ENCODE measurements around the gene GFRA1.

Gene GFRA1

GRCh38 chr10:116017405-116017804 lies 255.6 kb downstream of the GFRA1 start:
- TF ChIP-seq ZNF239 (tag by site-specific recombination; IDR thresholded peaks at IDR 0.05) (no peak), ZNF140 (tag by site-specific recombination; IDR thresholded peaks at IDR 0.05) (no peak), ZNF18 (tag by site-specific recombination; IDR thresholded peaks at IDR 0.05) (no peak), ZNF623 (tag by site-specific recombination; IDR thresholded peaks at IDR 0.05) (no peak), ZBTB8A (tag by site-specific recombination; IDR thresholded peaks at IDR 0.05) (no peak), ZNF670 (tag by site-specific recombination; IDR thresholded peaks at IDR 0.05; ENCODE audit: low read depth) (no peak), ZBTB20 (tag by site-specific recombination; IDR thresholded peaks at IDR 0.05) (no peak), GFI1B (tag by site-specific recombination; IDR thresholded peaks at IDR 0.05) (no peak), OSR2 (tag by site-specific recombination; IDR thresholded peaks at IDR 0.05) (no peak)
- ChIA-PET CTCF (interaction anchor here (0.6 to 1.2 kb wide), 3 partner anchors 13 to 1563 kb away, joined by 3 to 4 read pairs (median 3); no protein-coding TSS in a partner anchor), POLR2A (no interaction called here)
- no peak overlapping the region for H3K4me3 ChIP-seq (ENCODE audit: low read depth, low read length)
- H3K4me1 ChIP-seq (ENCODE audit: control insufficient read depth, insufficient read depth, low read length) = peaks cover 3% of the 10 kb centered on the region; the same call in 1 of the 2 replicates
- H3K9me3 ChIP-seq (ENCODE audit: control insufficient read depth, insufficient read depth, low read depth, low read length) = no peaks in the 10 kb centered on the region
- no peaks in the 10 kb centered on the region for H3K36me3 ChIP-seq (ENCODE audit: control insufficient read depth in 2 of 2, insufficient read depth in 1 of 2, low read length in 2 of 2)
- no peak overlapping the region for H3K27ac ChIP-seq (ENCODE audit: extremely low read depth, low read depth, low read length)

GRCh38 chr10:116015583-116016333 lies 257.2 kb downstream of the GFRA1 start:
- CTCF ChIA-PET = interaction anchor here (0.6 to 1.4 kb wide), 2 partner anchors 9 to 161 kb away, joined by 3 to 5 read pairs; no protein-coding TSS in a partner anchor
- POLR2A ChIA-PET = no interaction called here
- peaks cover 3% of the 10 kb centered on the region; the same call in 1 of the 2 replicates for H3K4me1 ChIP-seq (ENCODE audit: control insufficient read depth, insufficient read depth, low read length)
- no peaks in the 10 kb centered on the region for H3K9me3 ChIP-seq (ENCODE audit: control insufficient read depth, insufficient read depth, low read depth, low read length)
- H3K4me3 ChIP-seq (ENCODE audit: low read depth, low read length) = no peak overlapping the region
- no peaks in the 10 kb centered on the region for H3K36me3 ChIP-seq (ENCODE audit: control insufficient read depth in 2 of 2, insufficient read depth in 1 of 2, low read length in 2 of 2)
- H3K27ac ChIP-seq (ENCODE audit: extremely low read depth, low read depth, low read length) = no peak overlapping the region
- TF ChIP-seq HOXD13 (CRISPR knock-in tag; IDR thresholded peaks at IDR 0.05; ENCODE audit: borderline replicate concordance) = no peak
- TF ChIP-seq ZNF768 (tag by site-specific recombination; IDR thresholded peaks at IDR 0.05) = no peak
- TF ChIP-seq ATF2 (tag by site-specific recombination; IDR thresholded peaks at IDR 0.05; ENCODE audit: low read depth) = no peak

- TF ChIP-seq ZNF777 (tag by site-specific recombination; IDR thresholded peaks at IDR 0.05; ENCODE audit: borderline replicate concordance) = no peak
- no peak for TF ChIP-seq ZNF791 (tag by site-specific recombination; IDR thresholded peaks at IDR 0.05)
- 0 out of 2 replicates have a peak, but pooled peaks have one; percentile 9 for TF ChIP-seq PRDM6 (tag by site-specific recombination; IDR thresholded peaks at IDR 0.05)
- no peak for TF ChIP-seq ZNF10 (tag by site-specific recombination; IDR thresholded peaks at IDR 0.05)
- no peak for TF ChIP-seq ZNF221 (tag by site-specific recombination; IDR thresholded peaks at IDR 0.05; ENCODE audit: borderline replicate concordance)
- Histone ChIP-seq H3K4me3 (ENCODE audit: low read depth, low read length) (no peak overlapping the region), H3K9me3 (ENCODE audit: control insufficient read depth, insufficient read depth, low read depth, low read length) (no peaks in the 10 kb centered on the region), H3K4me1 (ENCODE audit: control insufficient read depth, insufficient read depth, low read length) (peaks cover 3% of the 10 kb centered on the region; the same call in 1 of the 2 replicates), H3K27ac (ENCODE audit: extremely low read depth, low read depth, low read length) (no peak overlapping the region), H3K36me3 (ENCODE audit: control insufficient read depth in 2 of 2, insufficient read depth in 1 of 2, low read length in 2 of 2) (no peaks in the 10 kb centered on the region)
- ChIA-PET CTCF (interaction anchor here (0.6 to 1.4 kb wide), 4 partner anchors 10 to 163 kb away, joined by 3 to 5 read pairs (median 3); no protein-coding TSS in a partner anchor), POLR2A (no interaction called here)
Observed at GRCh38 chr10:116014871-116015582, 258.0 kb downstream of the GFRA1 start.

Measured in HEK293 (cell line).